ENCODE data around the gene GNG12. TPM values are rescaled to one million over a fixed set of nuclear protein-coding genes. Genes with fewer than 3 reads are reported as not detected.

The GNG12 gene
- total RNA-seq, 1 experiment from 2014 or later, result 14.3 TPM

DNA sequence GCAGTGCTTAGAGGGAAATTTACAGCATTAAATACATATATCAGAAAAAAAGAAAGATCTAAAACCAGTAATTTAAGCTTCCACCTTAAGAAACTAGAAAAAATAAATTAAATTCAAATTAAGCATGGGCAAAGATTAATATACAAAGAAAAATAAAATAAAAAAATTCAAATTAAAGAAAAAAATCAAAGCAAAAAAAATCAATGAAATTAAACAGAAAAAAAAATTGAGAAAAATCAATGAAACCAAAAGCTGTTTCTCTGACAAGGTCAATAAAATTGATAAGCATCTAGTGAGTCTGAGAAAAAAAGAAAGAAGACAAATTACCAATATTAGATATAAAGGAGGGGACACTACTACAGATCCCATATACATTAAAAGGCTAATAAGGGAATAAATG, 26.0 kb downstream of the GNG12 start:
- Histone ChIP-seq H3K79me2 (ENCODE audit: insufficient read depth, low read length) (no peaks in the 10 kb centered on the region; the same call in 1 of the 2 replicates), H3K23me2 (ENCODE audit: insufficient read length, low read depth, low read length, poor library complexity, severe bottlenecking) (no peaks in the 10 kb centered on the region)

More for the DNA sequence above, 26.0 kb downstream of the GNG12 start:
- no peaks in the 10 kb centered on the region for H3K9me3 Mint-ChIP-seq
- H4K20me1 ChIP-seq (ENCODE audit: control insufficient read depth, insufficient read depth, insufficient read length), result no peaks in the 10 kb centered on the region
- H3K79me1 ChIP-seq (ENCODE audit: insufficient read depth, low read depth, low read length, poor library complexity, severe bottlenecking), result peaks cover 4% of the 10 kb centered on the region
- no peak overlapping the region for H2AK5ac ChIP-seq (ENCODE audit: insufficient read length, low read length)
- H3K36me3 Mint-ChIP-seq (ENCODE audit: insufficient read depth in 1 of 3, low read depth in 3 of 3), result no peaks in the 10 kb centered on the region
- H3K56ac ChIP-seq (ENCODE audit: insufficient read length, low read depth, low read length), result no peak overlapping the region
- H4K8ac ChIP-seq (replicated peaks; ENCODE audit: insufficient read length, low read depth, low read length), result no peak overlapping the region
- no peak overlapping the region for H3K18ac ChIP-seq (ENCODE audit: insufficient read length, low read depth, low read length)
- no peak overlapping the region for H2AFZ ChIP-seq (ENCODE audit: low read length)
- no peak overlapping the region for H3K14ac ChIP-seq (ENCODE audit: insufficient read depth, low read length)
- no peak overlapping the region for H3K27ac ChIP-seq (ENCODE audit: insufficient read length, low read depth, low read length)
- H4K5ac ChIP-seq (ENCODE audit: insufficient read length, low read depth, low read length), result no peak overlapping the region
- H3K4me3 Mint-ChIP-seq, result no peak overlapping the region
- no peak overlapping the region for H3T11ph ChIP-seq (ENCODE audit: low read length)
- no peak overlapping the region for H3K9ac ChIP-seq (ENCODE audit: extremely low read depth, insufficient read length, low read length)
- no peak overlapping the region for H3K23ac ChIP-seq (ENCODE audit: insufficient read length, low read depth, low read length)
- H3K4ac ChIP-seq (ENCODE audit: low read depth, low read length), result no peak overlapping the region
- peaks cover 16 to 18% of the 10 kb centered on the region in 2 experiments for H3K4me1 Mint-ChIP-seq
- H3K27me3 Mint-ChIP-seq (ENCODE audit: low read depth), result no peaks in the 10 kb centered on the region
- H3K27ac Mint-ChIP-seq, result no peak overlapping the region
- no peak overlapping the region for H4K91ac ChIP-seq (ENCODE audit: insufficient read length, low read depth, low read length)
- no peak overlapping the region for H2BK12ac ChIP-seq (ENCODE audit: insufficient read length, low read depth, low read length)
- H3K9me3 ChIP-seq (ENCODE audit: control insufficient read depth, low read depth, low read length), result no peaks in the 10 kb centered on the region
- H2BK15ac ChIP-seq (ENCODE audit: low read depth, low read length), result no peak overlapping the region
- DNase-seq, result no peak
- H3K4me2 ChIP-seq (ENCODE audit: insufficient read depth, insufficient read length, low read length), result no peak overlapping the region
- H2BK20ac ChIP-seq (ENCODE audit: low read depth, low read length, poor library complexity, severe bottlenecking), result no peak overlapping the region
- TF ChIP-seq, protein P1, sequence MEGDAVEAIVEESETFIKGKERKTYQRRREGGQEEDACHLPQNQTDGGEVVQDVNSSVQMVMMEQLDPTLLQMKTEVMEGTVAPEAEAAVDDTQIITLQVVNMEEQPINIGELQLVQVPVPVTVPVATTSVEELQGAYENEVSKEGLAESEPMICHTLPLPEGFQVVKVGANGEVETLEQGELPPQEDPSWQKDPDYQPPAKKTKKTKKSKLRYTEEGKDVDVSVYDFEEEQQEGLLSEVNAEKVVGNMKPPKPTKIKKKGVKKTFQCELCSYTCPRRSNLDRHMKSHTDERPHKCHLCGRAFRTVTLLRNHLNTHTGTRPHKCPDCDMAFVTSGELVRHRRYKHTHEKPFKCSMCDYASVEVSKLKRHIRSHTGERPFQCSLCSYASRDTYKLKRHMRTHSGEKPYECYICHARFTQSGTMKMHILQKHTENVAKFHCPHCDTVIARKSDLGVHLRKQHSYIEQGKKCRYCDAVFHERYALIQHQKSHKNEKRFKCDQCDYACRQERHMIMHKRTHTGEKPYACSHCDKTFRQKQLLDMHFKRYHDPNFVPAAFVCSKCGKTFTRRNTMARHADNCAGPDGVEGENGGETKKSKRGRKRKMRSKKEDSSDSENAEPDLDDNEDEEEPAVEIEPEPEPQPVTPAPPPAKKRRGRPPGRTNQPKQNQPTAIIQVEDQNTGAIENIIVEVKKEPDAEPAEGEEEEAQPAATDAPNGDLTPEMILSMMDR (conservative IDR thresholded peaks at IDR 0.05), result no peak
- peaks cover 7% of the 10 kb centered on the region for H3K4me1 ChIP-seq (ENCODE audit: insufficient read depth, low read length)
- H2BK5ac ChIP-seq (ENCODE audit: insufficient read length, low read length), result no peak overlapping the region
- no peak overlapping the region for H2BK120ac ChIP-seq (ENCODE audit: low read depth, low read length, poor library complexity, severe bottlenecking)
- no peaks in the 10 kb centered on the region for H3K27me3 ChIP-seq (ENCODE audit: insufficient read depth, low read length)

Data from H9 (cell line).